Activated CD4-positive, alpha-beta T cell treated with anti-CD3 and anti-CD28 coated beads, Interleukin-2, amount 50 U/mL, for 1 hour (primary cell): Measurements from ENCODE around the gene GPR162.

ENCODE experiments used
- DNase-seq: peaks from one replicate; pipeline ENCODE4 v3.0.0-alpha.2; 2020

Gene GPR162

GRCh38 chr12:6787309-6787708, 34.3 kb upstream of the GPR162 start:
- no peak for DNase-seq

GRCh38 chr12:6788972-6789924, 32.4 kb upstream of the GPR162 start, which contains the start of gene CD4:
Gene CD4 (plus strand): TSS chr12:6789528. CDS start chr12:6800139, 10,611 bp downstream.
- peak; percentile 70 for DNase-seq

- peak; percentile 45 for DNase-seq
These were observed 31.0 kb upstream of the GPR162 start for GRCh38 chr12:6790496-6791150.

GRCh38 chr12:6791931-6792520, 29.6 kb upstream of the GPR162 start:
- no peak for DNase-seq

- DNase-seq = peak; percentile 34
These were observed 29.0 kb upstream of the GPR162 start for GRCh38 chr12:6792522-6793201.

- no peak for DNase-seq
These were observed 26.5 kb upstream of the GPR162 start for GRCh38 chr12:6795088-6795487.

- no peak for DNase-seq
These were observed 25.0 kb upstream of the GPR162 start for GRCh38 chr12:6796576-6796975.

GRCh38 chr12:6799147-6799546, 22.5 kb upstream of the GPR162 start:
- no peak for DNase-seq

- DNase-seq = no peak
These were observed 14.5 kb upstream of the GPR162 start for GRCh38 chr12:6807170-6807569.

- DNase-seq = no peak
These were observed 12.6 kb upstream of the GPR162 start for GRCh38 chr12:6809056-6809455.

GRCh38 chr12:6810758-6811157, 10.9 kb upstream of the GPR162 start:
- DNase-seq = no peak

- DNase-seq = no peak
These were observed 8.3 kb upstream of the GPR162 start for GRCh38 chr12:6813363-6813762.

GRCh38 chr12:6816598-6816997, 5.0 kb upstream of the GPR162 start:
- DNase-seq = no peak

- DNase-seq = no peak
These were observed 4.5 kb upstream of the GPR162 start for GRCh38 chr12:6817098-6817497.

GRCh38 chr12:6817662-6818157, 3.9 kb upstream of the GPR162 start:
- no peak for DNase-seq

- no peak for DNase-seq
These were observed 3.4 kb upstream of the GPR162 start for GRCh38 chr12:6818222-6818621.

GRCh38 chr12:6818645-6819044, 3.0 kb upstream of the GPR162 start:
- no peak for DNase-seq

- DNase-seq = no peak
These were observed 2.3 kb upstream of the GPR162 start for GRCh38 chr12:6819106-6820030.

- DNase-seq = no peak
These were observed 1.5 kb upstream of the GPR162 start for GRCh38 chr12:6820166-6820565.

GRCh38 chr12:6822426-6823135, 960 bp downstream of the GPR162 start:
- DNase-seq = no peak
